Panc1 (cell line): Measurements from ENCODE around the gene VPS36. TPM values are rescaled to one million over a fixed set of nuclear protein-coding genes. Genes with fewer than 3 reads are reported as not detected.

ENCODE experiments used
- ATAC-seq: fragments of 200-7000 bp; cut with Tn5 transposase; 2 replicates; pipeline ENCODE4 v1.9.1; 2020; ENCODE audit warnings: mild to moderate bottlenecking, moderate library complexity
- BruUV-seq: library from RNA; stranded (reverse); fragments of 400-500 nt; replicated peaks from 2 replicates; lab custom pipeline; 2021; lab: Mats Ljungman, UMichigan
- CTCF ChIA-PET: fragments of 300-600 bp; sonication (Branson Sonifier 250); formaldehyde crosslinking; loops from one replicate; lab custom pipeline; 2022; ENCODE audit warnings: antibody characterized with exemption; lab: Charles Lee
- POLR2A ChIA-PET: fragments of 300-600 bp; sonication (Branson Sonifier 250); formaldehyde crosslinking; loops from one replicate; lab custom pipeline; 2022; ENCODE audit warnings: antibody characterized with exemption; lab: Charles Lee
- DNase-seq: peaks from one replicate; pipeline ENCODE4 v3.0.0-alpha.2; 2010; ENCODE audit warnings: low read depth, low spot score
- H3K27ac ChIP-seq: 2 replicates; pipeline ENCODE4 v1.5.1; 2011; ENCODE audit warnings: mild to moderate bottlenecking, low read length, inconsistent platforms
- H3K27me3 ChIP-seq: fragments of 200-500 bp; sonication (Bioruptor generic); 2 replicates; pipeline ENCODE4 v1.6.0; 2014; ENCODE audit warnings: low read length, inconsistent platforms; ENCODE audit not compliant: control insufficient read depth, insufficient read depth
- H3K36me3 ChIP-seq: fragments of 200-500 bp; sonication (Bioruptor generic); 2 replicates; pipeline ENCODE4 v1.5.1; 2014; ENCODE audit warnings: inconsistent platforms, mild to moderate bottlenecking, low read length, moderate library complexity; ENCODE audit not compliant: control insufficient read depth, insufficient read depth
- H3K4me1 ChIP-seq: 2 replicates; pipeline ENCODE4 v1.5.1; 2011; ENCODE audit warnings: inconsistent platforms, mild to moderate bottlenecking, low read length, moderate library complexity; ENCODE audit not compliant: control insufficient read depth, insufficient read depth
- H3K4me3 ChIP-seq, 2 experiments: 2 replicates each; pipeline ENCODE4 v1.5.1; 2011 to 2012; ENCODE audit warnings: low read depth in 2 of 2, low read length in 2 of 2, mild to moderate bottlenecking in 2 of 2, inconsistent platforms in 1 of 2, moderate library complexity in 1 of 2
- H3K9me3 ChIP-seq: fragments of 200-500 bp; sonication (Bioruptor generic); 2 replicates; pipeline ENCODE4 v1.5.1; 2014; ENCODE audit warnings: low read depth, mild to moderate bottlenecking, inconsistent platforms, low read length, moderate library complexity; ENCODE audit not compliant: control insufficient read depth, insufficient read depth
- CTCF ChIP-seq: fragments of 450-650 bp; IDR thresholded peaks from 2 replicates; pipeline ENCODE4 v1.5.1; 2017; ENCODE audit warnings: mild to moderate bottlenecking
- POLR2AphosphoS5 ChIP-seq: IDR thresholded peaks from 2 replicates; pipeline ENCODE4 v1.6.1; 2012; ENCODE audit warnings: mild to moderate bottlenecking, low read depth, low read length, moderate library complexity
- REST ChIP-seq, 2 experiments: IDR thresholded peaks; 2 replicates each; pipeline ENCODE4 v1.6.1; 2011 to 2012; ENCODE audit warnings: low read depth in 2 of 2, control low read depth in 1 of 2, low read length in 1 of 2, mild to moderate bottlenecking in 1 of 2, moderate library complexity in 1 of 2; ENCODE audit not compliant: insufficient read depth in 1 of 2
- SIN3A ChIP-seq: IDR thresholded peaks from 2 replicates; pipeline ENCODE4 v1.6.1; 2012; ENCODE audit warnings: low read depth, mild to moderate bottlenecking, low read length, moderate library complexity, borderline replicate concordance; ENCODE audit not compliant: insufficient read depth
- TCF7L2 ChIP-seq: IDR thresholded peaks from 2 replicates; pipeline ENCODE4 v1.6.1; 2011; ENCODE audit warnings: mild to moderate bottlenecking, low read depth, low read length, inconsistent platforms
- in situ Hi-C: cut with HindIII; loops from 2 replicates; pipeline ENCODE4 v1.10.0; 2016; ENCODE audit warnings: low sequenced_read_pairs, low pct_unique_long_range_greater_than_20kb
- intact Hi-C: fragments of 100-400 bp; cut with micrococcal nuclease; formaldehyde crosslinking; loops from one replicate; pipeline ENCODE4 v1.10.0; 2022; ENCODE audit not compliant: unreplicated experiment
- total RNA-seq: library from RNA; stranded (reverse); gene quantifications from one replicate; pipeline ENCODE4 v1.2.1, GENCODE V29; 2021; ENCODE audit not compliant: unreplicated experiment

Gene VPS36
- total RNA-seq, 1 experiment from 2014 or later, result 32.1 TPM

- ATAC-seq, result no peak
- intact Hi-C loops (no loop called here), in situ Hi-C loops (no loop called here)
- no peaks in the 10 kb centered on the region for H3K9me3 ChIP-seq
- CTCF ChIA-PET, result no interaction called here
- H3K4me3 ChIP-seq, result no peak overlapping the region
- H3K27me3 ChIP-seq, result no peaks in the 10 kb centered on the region
- no peak overlapping the region for H3K27ac ChIP-seq
- POLR2A ChIA-PET, result no interaction called here
- H3K4me1 ChIP-seq, result no peaks in the 10 kb centered on the region
- no TSS peak for BruUV-seq
- H3K36me3 ChIP-seq, result no peaks in the 10 kb centered on the region
- no peak for TF ChIP-seq TCF7L2
- no peak for TF ChIP-seq POLR2AphosphoS5
- no peak for TF ChIP-seq SIN3A
- TF ChIP-seq CTCF, result no peak
- no peak for TF ChIP-seq REST (IDR thresholded peaks at IDR 0.05; ENCODE audit: insufficient read depth in 1 of 2, low read depth in 2 of 2, low read length in 1 of 2)
- no peak for DNase-seq
These were observed 51.4 kb downstream of the VPS36 start for GRCh38 chr13:52399046-52399445.

GRCh38 chr13:52395704-52396103 lies 54.7 kb downstream of the VPS36 start:
- ATAC-seq (no peak; the same call in 1 of the 2 replicates), DNase-seq (no peak)
- Histone ChIP-seq H3K36me3 (no peaks in the 10 kb centered on the region), H3K27ac (no peak overlapping the region), H3K4me3 (no peak overlapping the region), H3K9me3 (no peaks in the 10 kb centered on the region), H3K4me1 (no peaks in the 10 kb centered on the region), H3K27me3 (no peaks in the 10 kb centered on the region)
- CTCF ChIA-PET, result no interaction called here
- no peak for TF ChIP-seq REST (IDR thresholded peaks at IDR 0.05; ENCODE audit: insufficient read depth in 1 of 2, low read depth in 2 of 2, low read length in 1 of 2)
- TF ChIP-seq SIN3A, result no peak
- TF ChIP-seq POLR2AphosphoS5, result no peak
- no peak for TF ChIP-seq CTCF
- no peak for TF ChIP-seq TCF7L2
- BruUV-seq, result no TSS peak
- in situ Hi-C loops, result no loop called here
- POLR2A ChIA-PET, result no interaction called here
- intact Hi-C loops, result no loop called here
